ENCODE results near the gene ANAPC10.
"Not testable (repeated sequence)": the region's sequence is repeated elsewhere in the genome, so short reads cannot be mapped to it uniquely, and the experiment has no call there.

Gene ANAPC10

GRCh38 chr4:145097821-145098674, at the start of gene ANAPC10, which contains the start of gene ABCE1:
ANAPC10 (minus strand) TSS chr4:145098196; CDS start chr4:145096099, 2,097 bp downstream.
ABCE1 (plus strand) TSS chr4:145098311; CDS start chr4:145104413, 6,102 bp downstream.
- FAIRE-seq: no peak

- FAIRE-seq: not testable (repeated sequence)
Measured at GRCh38 chr4:145136219-145136618, 38.2 kb upstream of the ANAPC10 start.

GRCh38 chr4:145132511-145133098, 34.6 kb upstream of the ANAPC10 start:
- no peak for FAIRE-seq

- FAIRE-seq: no peak
Measured at GRCh38 chr4:145131848-145132247, 33.9 kb upstream of the ANAPC10 start.

GRCh38 chr4:145130788-145131399, 32.9 kb upstream of the ANAPC10 start:
- FAIRE-seq: no peak

- no peak for FAIRE-seq
Measured at GRCh38 chr4:145130130-145130529, 32.1 kb upstream of the ANAPC10 start.

GRCh38 chr4:145125396-145125795, 27.4 kb upstream of the ANAPC10 start:
- FAIRE-seq: no peak

- no peak for FAIRE-seq
Measured at GRCh38 chr4:145108128-145108527, 10.1 kb upstream of the ANAPC10 start.

GRCh38 chr4:145107126-145107525, 9.1 kb upstream of the ANAPC10 start:
- FAIRE-seq: no peak

- no peak for FAIRE-seq
Measured at GRCh38 chr4:145103496-145103895, 5.5 kb upstream of the ANAPC10 start.

GRCh38 chr4:145102619-145103018, 4.6 kb upstream of the ANAPC10 start:
- FAIRE-seq: no peak

GRCh38 chr4:145101091-145101490, 3.1 kb upstream of the ANAPC10 start:
- FAIRE-seq: no peak

- FAIRE-seq: no peak
Measured at GRCh38 chr4:145099653-145100052, 1.7 kb upstream of the ANAPC10 start.

GRCh38 chr4:145098675-145099037, 660 bp upstream of the ANAPC10 start:
- no peak for FAIRE-seq

GRCh38 chr4:145097331-145097820, 620 bp downstream of the ANAPC10 start:
- no peak for FAIRE-seq

- FAIRE-seq: no peak
Measured at GRCh38 chr4:145093638-145094037, 4.4 kb downstream of the ANAPC10 start.

- no peak for FAIRE-seq
Measured at GRCh38 chr4:145090380-145090779, 7.6 kb downstream of the ANAPC10 start.

GRCh38 chr4:145083891-145084605, 13.9 kb downstream of the ANAPC10 start:
- FAIRE-seq: no peak

- no peak for FAIRE-seq
Measured at GRCh38 chr4:145081756-145082155, 16.2 kb downstream of the ANAPC10 start.

GRCh38 chr4:145076469-145076855, 21.5 kb downstream of the ANAPC10 start:
- FAIRE-seq: no peak

GRCh38 chr4:145075742-145076468, 22.1 kb downstream of the ANAPC10 start:
- FAIRE-seq: no peak

GRCh38 chr4:145071560-145071959, 26.4 kb downstream of the ANAPC10 start:
- no peak for FAIRE-seq
